ENCODE measurements around the gene PLD6.
"Not testable (repeated sequence)": the region's sequence is repeated elsewhere in the genome, so short reads cannot be mapped to it uniquely, and the experiment has no call there.

PLD6 gene

GRCh38 chr17:17161121-17161520, 45.0 kb downstream of the PLD6 start (continued):
- TF ChIP-seq, protein P1, sequence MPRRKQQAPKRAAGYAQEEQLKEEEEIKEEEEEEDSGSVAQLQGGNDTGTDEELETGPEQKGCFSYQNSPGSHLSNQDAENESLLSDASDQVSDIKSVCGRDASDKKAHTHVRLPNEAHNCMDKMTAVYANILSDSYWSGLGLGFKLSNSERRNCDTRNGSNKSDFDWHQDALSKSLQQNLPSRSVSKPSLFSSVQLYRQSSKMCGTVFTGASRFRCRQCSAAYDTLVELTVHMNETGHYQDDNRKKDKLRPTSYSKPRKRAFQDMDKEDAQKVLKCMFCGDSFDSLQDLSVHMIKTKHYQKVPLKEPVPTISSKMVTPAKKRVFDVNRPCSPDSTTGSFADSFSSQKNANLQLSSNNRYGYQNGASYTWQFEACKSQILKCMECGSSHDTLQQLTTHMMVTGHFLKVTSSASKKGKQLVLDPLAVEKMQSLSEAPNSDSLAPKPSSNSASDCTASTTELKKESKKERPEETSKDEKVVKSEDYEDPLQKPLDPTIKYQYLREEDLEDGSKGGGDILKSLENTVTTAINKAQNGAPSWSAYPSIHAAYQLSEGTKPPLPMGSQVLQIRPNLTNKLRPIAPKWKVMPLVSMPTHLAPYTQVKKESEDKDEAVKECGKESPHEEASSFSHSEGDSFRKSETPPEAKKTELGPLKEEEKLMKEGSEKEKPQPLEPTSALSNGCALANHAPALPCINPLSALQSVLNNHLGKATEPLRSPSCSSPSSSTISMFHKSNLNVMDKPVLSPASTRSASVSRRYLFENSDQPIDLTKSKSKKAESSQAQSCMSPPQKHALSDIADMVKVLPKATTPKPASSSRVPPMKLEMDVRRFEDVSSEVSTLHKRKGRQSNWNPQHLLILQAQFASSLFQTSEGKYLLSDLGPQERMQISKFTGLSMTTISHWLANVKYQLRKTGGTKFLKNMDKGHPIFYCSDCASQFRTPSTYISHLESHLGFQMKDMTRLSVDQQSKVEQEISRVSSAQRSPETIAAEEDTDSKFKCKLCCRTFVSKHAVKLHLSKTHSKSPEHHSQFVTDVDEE (CRISPR knock-in tag; IDR thresholded peaks at IDR 0.05), result no peak

- no peak for ATAC-seq
- TF ChIP-seq CSRNP3 (CRISPR knock-in tag; IDR thresholded peaks at IDR 0.05) (no peak), ZNF565 (CRISPR knock-in tag; conservative IDR thresholded peaks at IDR 0.05; ENCODE audit: low read depth) (no peak), ISL1 (CRISPR knock-in tag; IDR thresholded peaks at IDR 0.05) (no peak), TOX (CRISPR knock-in tag; IDR thresholded peaks at IDR 0.05; ENCODE audit: borderline replicate concordance) (no peak), RARB (CRISPR knock-in tag; IDR thresholded peaks at IDR 0.05) (no peak), TCF4 (CRISPR knock-in tag; IDR thresholded peaks at IDR 0.05; ENCODE audit: borderline replicate concordance) (no peak), CREB5 (CRISPR knock-in tag; IDR thresholded peaks at IDR 0.05; ENCODE audit: low read depth) (no peak), BACH2 (CRISPR knock-in tag; IDR thresholded peaks at IDR 0.05; ENCODE audit: borderline replicate concordance) (no peak), SNAI2 (CRISPR knock-in tag; IDR thresholded peaks at IDR 0.05) (no peak), ZNF8 (CRISPR knock-in tag; IDR thresholded peaks at IDR 0.05) (no peak), ZFP3 (CRISPR knock-in tag; IDR thresholded peaks at IDR 0.05) (no peak), PPARA (CRISPR knock-in tag; IDR thresholded peaks at IDR 0.05; ENCODE audit: borderline replicate concordance) (no peak), ESRRG (CRISPR knock-in tag; IDR thresholded peaks at IDR 0.05) (no peak), GLIS3 (CRISPR knock-in tag; IDR thresholded peaks at IDR 0.05) (no peak)
Measured at GRCh38 chr17:17159571-17159970, 46.6 kb downstream of the PLD6 start.

DNA sequence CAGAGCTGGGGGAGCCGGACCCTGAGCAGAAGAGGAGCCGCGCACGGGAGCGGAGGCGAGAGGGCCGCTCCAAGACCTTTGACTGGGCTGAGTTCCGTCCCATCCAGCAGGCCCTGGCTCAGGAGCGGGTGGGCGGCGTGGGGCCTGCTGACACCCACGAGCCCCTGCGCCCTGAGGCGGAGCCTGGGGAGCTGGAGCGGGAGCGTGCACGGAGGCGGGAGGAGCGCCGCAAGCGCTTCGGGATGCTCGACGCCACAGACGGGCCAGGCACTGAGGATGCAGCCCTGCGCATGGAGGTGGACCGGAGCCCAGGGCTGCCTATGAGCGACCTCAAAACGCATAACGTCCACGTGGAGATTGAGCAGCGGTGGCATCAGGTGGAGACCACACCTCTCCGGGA, 47.6 kb downstream of the PLD6 start:
- ATAC-seq, result not testable (repeated sequence)

DNA sequence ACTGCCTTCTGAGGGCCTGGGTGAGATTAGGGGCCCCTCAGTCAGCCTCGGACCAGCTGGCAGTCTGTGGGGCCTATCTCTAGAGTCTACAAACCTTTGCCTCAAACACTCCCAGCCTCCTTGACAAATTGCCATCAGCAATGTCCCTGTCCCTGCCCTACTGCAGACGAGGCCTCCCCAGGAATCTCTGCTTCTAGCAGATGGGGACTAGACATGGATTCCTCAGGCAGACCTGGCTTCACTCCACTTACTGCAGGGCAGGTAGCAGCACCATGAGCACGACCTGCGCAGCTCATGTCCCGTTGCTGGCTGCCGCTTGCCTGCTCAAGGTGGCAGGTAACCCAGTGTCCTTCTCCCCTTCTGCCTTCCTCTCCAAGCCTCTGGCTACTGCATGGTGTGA, 49.1 kb downstream of the PLD6 start:
- TF ChIP-seq TCF4 (CRISPR knock-in tag; IDR thresholded peaks at IDR 0.05; ENCODE audit: borderline replicate concordance) (no peak), ARNTL (CRISPR knock-in tag; IDR thresholded peaks at IDR 0.05; ENCODE audit: borderline replicate concordance, low read depth) (no peak), CREB5 (CRISPR knock-in tag; IDR thresholded peaks at IDR 0.05; ENCODE audit: low read depth) (no peak), ESRRG (CRISPR knock-in tag; IDR thresholded peaks at IDR 0.05) (no peak), ZFP30 (CRISPR knock-in tag; IDR thresholded peaks at IDR 0.05) (no peak), TOX (CRISPR knock-in tag; IDR thresholded peaks at IDR 0.05; ENCODE audit: borderline replicate concordance) (no peak), CSRNP3 (CRISPR knock-in tag; IDR thresholded peaks at IDR 0.05) (no peak), RARB (CRISPR knock-in tag; IDR thresholded peaks at IDR 0.05) (no peak), CSDC2 (CRISPR knock-in tag; IDR thresholded peaks at IDR 0.05) (no peak), ISL1 (CRISPR knock-in tag; IDR thresholded peaks at IDR 0.05) (no peak), PATZ1 (CRISPR knock-in tag; IDR thresholded peaks at IDR 0.05; ENCODE audit: borderline replicate concordance) (no peak), ZFP3 (CRISPR knock-in tag; IDR thresholded peaks at IDR 0.05) (no peak), ZC3H10 (CRISPR knock-in tag; IDR thresholded peaks at IDR 0.05) (no peak), GLIS3 (CRISPR knock-in tag; IDR thresholded peaks at IDR 0.05) (no peak), SNAI2 (CRISPR knock-in tag; IDR thresholded peaks at IDR 0.05) (no peak)
- TF ChIP-seq, protein P2, sequence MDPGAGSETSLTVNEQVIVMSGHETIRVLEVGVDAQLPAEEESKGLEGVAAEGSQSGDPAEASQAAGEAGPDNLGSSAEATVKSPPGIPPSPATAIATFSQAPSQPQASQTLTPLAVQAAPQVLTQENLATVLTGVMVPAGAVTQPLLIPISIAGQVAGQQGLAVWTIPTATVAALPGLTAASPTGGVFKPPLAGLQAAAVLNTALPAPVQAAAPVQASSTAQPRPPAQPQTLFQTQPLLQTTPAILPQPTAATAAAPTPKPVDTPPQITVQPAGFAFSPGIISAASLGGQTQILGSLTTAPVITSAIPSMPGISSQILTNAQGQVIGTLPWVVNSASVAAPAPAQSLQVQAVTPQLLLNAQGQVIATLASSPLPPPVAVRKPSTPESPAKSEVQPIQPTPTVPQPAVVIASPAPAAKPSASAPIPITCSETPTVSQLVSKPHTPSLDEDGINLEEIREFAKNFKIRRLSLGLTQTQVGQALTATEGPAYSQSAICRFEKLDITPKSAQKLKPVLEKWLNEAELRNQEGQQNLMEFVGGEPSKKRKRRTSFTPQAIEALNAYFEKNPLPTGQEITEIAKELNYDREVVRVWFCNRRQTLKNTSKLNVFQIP (CRISPR knock-in tag; IDR thresholded peaks at IDR 0.05; ENCODE audit: borderline replicate concordance, low read depth), result no peak
- TF ChIP-seq, protein P1 (CRISPR knock-in tag; IDR thresholded peaks at IDR 0.05), result no peak
- ATAC-seq, result no peak

Data from SK-N-SH treated with all-trans-retinoic acid at 6 μM for 48 hours (cell line).